GM18505 (cell line): Measurements from ENCODE around the gene ATAD3B.
"Not testable (repeated sequence)": the region's sequence is repeated elsewhere in the genome, so short reads cannot be mapped to it uniquely, and the experiment has no call there.

Experiments used
- ATAC-seq: cut with Tn5 transposase; IDR thresholded peaks from one replicate; pipeline ENCODE4 v1.9.1; 2021; ENCODE audit not compliant: unreplicated experiment
- POLR2A ChIP-seq: IDR thresholded peaks from 4 replicates; pipeline ENCODE4 v1.6.1; 2011; ENCODE audit warnings: borderline replicate concordance; ENCODE audit not compliant: insufficient read depth, insufficient read length; ENCODE audit errors: extremely low read depth

Gene ATAD3B

DNA sequence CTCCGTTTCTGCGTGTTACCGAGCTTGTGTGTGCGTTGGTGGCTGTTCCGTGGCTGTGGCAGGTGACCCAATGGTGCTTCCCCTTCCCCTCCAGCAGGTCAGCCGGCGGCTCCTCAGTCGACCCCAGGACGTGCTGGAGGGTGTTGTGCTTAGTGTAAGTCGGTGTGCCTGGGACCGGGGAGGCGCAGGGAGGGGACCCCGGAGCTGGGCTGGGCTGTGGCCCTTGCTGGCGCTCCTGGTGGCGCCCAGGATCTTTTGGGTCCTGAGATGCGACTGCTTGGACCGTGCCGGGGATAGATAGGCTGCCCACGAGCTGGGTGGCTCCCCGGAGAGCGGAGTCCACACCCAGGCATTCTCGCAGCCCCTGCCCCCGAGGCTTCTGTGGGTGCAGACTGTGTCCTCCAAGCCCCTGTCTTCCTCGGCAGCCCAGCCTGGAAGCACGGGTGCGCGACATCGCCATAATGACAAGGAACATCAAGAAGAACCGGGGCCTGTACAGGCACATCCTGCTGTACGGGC is 16.1 kb upstream of the ATAD3B start:
- no peak for ATAC-seq
- TF ChIP-seq POLR2A = no peak

DNA sequence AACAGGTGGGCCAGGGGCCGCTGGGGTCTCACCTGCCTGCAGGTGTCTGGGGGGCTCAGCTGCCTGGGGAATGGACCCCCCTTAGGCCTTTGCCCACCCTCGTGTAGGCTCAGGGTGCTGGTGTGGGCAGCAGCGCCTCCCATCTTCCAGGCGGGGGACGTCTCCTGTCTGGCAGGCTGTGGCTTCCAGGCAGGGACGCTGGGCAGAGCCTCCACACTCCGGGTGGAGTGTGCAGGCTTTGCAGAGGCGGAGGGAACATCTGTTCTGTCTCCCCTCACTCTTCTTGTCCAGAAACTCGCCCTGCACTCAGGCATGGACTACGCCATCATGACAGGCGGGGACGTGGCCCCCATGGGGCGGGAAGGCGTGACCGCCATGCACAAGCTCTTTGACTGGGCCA is 15.6 kb upstream of the ATAD3B start:
- ATAC-seq = not testable (repeated sequence)

DNA sequence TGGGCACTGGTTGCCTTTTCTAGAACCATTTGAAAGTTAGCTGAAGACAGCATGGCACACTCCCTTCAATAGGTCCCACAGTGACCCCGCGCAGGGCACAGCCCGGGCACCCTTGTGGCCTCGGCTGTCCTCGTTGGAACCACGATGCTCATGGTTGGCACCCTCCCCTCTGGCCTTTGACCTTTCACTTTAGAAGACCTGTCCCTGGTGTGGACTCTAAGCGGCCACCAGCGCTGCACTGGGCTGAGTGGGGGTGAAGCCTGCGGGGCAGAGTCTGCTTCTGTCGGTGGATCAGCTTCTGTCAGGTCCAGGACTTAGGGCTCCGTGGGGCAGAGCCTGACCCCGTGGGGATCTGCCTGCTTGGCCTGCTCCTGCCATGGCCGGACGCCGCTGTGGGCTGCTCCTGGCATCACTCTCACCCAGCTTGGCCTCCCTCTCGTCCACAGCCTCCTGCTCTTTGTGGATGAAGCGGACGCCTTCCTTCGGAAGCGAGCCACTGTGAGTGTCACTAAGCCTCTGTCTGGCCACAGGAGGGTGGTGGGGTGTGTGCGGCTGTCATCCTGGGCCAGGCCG is 14.8 kb upstream of the ATAD3B start:
- ATAC-seq = not testable (repeated sequence)

- not testable (repeated sequence) for ATAC-seq
Observed at GRCh38 chr1:1459156-1459555, 12.4 kb upstream of the ATAD3B start.

DNA sequence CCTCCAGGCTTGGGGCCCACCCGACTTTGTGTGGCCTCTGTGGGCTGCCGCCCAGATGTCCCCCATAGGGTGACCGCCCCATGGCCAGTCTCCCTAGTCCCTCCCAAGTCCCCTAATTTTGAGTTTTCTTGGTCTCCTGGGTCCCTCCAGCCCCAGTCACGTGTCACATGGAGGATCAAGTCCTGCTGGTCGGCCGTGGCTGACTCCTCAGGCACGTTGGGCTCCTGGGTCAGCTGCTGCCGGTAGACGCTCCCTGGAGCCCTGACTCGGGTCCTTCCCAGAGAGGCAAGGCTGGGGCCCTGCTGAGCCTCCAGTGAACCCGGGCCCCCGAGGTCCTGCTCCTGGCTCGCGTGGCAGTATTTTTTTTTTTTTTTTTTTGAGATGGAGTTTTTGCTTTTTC is 11.9 kb upstream of the ATAD3B start:
- not testable (repeated sequence) for ATAC-seq

DNA sequence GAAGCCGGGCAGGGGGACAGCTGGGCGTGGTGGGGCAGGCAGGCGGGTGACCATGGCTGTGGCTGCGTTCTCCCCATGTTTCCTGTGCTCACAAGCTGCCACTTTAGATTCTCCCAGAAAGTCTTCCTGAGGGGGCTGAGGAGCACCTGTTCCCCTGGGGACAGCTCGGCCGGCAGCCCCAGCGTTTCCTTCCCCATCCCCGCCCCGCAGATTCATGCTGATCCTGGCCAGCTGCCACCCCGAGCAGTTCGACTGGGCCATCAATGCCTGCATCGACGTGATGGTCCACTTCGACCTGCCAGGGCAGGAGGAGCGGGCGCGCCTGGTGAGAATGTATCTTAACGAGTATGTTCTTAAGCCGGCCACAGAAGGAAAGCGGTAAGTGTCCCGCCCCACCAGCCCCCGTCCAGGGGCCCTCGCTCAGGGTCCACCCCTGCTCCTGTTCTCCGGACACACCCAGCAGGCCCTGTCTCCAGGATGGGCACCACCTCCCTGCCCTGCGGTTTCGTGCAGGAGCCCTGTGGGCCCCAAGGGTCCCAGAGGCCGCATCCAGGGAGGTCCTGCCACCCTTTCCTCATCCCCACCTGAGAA is 10.9 kb upstream of the ATAD3B start:
- TF ChIP-seq POLR2A = no peak
- ATAC-seq = no peak

- no peak for ATAC-seq
- TF ChIP-seq POLR2A = no peak
Observed at GRCh38 chr1:1461721-1462317, 9.7 kb upstream of the ATAD3B start.

DNA sequence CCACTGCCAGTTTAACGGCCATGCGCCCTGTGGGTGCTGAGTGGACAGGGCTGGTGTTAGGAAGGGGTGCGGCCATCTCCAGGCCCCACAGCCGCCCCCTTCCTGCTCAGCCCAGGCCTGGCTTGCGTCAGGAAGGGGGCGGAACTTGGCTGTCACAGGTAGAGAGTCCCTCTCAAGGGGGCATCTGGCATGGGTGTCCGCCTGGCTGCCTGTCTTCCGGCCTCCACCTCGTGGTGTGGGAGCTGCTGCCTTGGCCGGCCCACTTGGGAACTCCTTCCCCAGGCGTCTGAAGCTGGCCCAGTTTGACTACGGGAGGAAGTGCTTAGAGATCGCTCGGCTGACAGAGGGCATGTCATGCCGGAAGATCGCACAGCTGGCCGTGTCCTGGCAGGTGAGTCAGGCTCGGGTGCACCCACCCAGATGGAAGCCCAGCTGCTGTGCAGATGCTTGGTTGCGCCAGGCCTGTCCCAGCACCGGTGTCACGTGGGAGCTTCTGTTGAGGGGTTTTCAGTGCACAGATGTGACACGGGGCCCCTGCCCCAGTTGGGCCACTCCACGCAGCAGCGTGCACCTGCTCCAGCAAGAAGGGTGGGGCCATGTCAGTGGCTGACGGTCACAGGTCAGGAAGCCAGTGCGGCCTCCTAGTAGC is 9.1 kb upstream of the ATAD3B start:
- ATAC-seq = no peak

GRCh38 chr1:1463312-1463711 is 8.3 kb upstream of the ATAD3B start:
- ATAC-seq = no peak
- TF ChIP-seq POLR2A = no peak

More for the DNA sequence above, 9.1 kb upstream of the ATAD3B start:
- no peak for TF ChIP-seq POLR2A

DNA sequence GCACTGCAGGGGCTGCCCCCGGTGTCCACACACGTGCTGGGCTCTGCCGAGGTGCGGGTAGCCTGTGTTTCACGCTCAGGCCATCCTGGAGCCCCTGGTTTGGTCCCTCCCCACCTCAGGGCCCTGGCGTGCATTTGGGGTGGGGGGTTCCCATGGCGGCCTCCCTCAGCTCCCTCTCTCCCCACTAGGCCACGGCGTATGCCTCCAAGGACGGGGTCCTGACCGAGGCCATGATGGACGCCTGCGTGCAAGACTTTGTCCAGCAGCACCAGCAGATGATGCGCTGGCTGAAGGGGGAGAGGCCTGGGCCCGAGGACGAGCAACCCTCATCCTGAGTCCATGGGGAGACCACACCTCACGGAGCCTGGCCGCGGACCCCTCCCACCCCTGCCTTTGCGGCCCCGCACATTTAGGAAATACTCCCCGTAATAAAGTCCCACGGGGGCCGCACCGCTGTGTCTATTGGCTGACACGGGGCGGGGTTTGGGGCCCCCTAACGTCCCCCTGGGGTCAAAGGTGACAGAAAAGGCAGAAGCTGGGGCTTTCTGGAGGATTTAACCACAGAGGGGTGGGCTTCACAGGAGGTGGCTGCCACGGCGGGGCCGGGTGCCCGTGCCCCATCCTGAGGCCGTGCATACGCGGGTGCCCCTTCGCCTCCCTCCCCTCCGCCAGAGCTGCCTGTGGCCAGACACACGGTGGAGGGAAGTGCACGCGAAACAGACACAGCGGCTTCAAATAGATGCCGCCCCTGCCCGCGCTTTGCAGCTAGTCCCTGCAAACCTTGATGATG is 3.2 kb upstream of the ATAD3B start:
- ATAC-seq = not testable (repeated sequence)

DNA sequence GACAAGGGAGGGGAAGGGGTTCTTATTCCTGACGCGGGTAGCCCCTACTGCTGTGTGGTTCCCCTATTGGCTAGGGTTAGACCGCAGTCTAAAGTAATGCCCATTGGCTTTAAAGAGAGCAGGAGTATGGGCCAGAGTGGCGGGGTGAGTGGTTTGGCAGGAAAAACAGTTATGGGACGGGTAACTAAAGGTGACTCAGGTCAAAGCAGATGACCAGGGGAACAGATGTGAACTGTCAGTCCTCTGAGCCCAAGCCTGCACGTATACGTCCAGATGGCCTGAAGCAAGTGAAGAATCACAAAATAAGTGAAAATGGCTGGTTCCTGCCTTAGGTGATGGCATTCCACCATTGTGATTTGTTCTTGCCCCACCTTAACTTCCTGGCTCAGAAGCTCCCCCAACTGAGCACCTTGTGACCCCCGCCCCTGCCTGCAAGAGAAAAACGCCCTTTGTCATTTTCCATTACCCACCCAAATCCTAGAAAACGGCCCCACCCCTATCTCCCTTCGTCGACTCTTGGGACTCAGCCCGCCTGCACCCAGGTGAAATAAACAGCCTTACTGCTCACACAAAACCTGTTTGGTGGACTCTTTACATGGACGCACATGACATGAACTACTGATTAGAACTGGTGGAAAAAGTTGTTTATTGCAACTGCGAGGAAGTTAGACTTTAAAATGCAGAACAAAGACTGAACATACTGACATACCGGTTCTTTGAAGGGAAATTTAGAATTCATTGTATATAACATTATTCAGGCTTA is 758 bp upstream of the ATAD3B start:
- TF ChIP-seq POLR2A = no peak
- ATAC-seq = no peak

GRCh38 chr1:1472053-1472876 is 700 bp downstream of the ATAD3B start:
- ATAC-seq = not testable (repeated sequence)

DNA sequence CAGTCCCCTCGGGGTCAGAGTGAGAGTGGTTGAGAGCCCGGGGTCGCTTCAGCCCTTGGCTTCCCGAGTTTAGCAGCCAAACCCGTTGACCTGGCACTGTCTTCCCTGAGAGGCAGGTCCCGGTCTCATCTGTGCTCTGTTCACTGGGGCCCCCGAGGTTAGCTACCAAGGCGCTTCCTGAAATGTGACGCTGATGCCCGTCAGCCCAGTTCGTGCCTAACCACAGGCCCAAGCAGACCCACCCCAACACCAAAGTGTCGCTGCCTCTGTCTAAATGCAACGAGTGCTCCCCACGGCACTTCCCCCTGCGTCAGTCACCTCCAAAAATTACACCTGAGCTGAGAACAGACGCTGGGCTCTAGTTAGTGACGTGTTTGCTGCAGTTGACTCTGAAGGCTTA is 4.4 kb downstream of the ATAD3B start:
- not testable (repeated sequence) for ATAC-seq
